Measurements from ENCODE around the gene HPCAL1.

Gene HPCAL1

DNA sequence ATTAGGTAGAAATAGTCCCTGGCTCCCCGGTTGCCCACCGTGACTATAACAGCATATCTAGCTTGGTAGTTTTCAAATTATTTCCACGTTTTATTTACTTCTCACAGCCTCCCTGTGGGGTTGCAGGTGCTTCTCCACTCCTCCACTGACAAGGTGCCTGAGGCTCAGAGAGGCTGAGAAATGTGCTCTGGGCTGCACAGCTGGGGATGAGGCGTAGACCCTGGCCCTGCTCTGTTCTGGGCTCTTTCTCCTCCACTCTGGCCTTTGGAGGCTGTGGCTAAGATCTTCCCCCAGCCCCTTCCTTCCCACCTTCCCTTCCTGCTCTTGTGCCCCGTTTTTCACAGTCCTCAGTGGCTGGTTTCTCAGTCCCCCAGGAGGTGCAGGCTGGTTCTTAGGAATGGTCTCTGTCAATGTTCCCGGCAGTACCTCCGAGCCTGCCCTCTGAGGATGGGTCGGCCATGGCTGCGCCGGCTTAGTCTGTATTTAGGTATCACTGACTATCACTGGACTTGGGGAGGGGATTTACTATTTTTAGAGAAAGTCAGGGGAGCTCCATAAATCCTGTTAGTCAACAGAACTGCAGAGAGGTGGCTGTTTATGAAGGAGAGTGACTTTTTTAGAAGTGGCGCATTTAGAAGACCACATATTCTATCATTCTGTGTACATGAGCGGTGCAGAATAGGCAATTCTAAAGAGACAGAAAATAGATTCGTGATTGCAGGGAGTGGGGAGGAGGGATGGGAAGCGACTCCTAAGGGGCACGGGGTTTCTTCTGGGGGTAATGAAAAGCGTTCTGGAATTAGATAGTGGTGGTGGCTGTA lies 35.0 kb downstream of the HPCAL1 start:
- Histone ChIP-seq H3K4me1 (ENCODE audit: control extremely low read depth in 1 of 4, control insufficient read depth in 4 of 4, insufficient read depth in 4 of 4, low read length in 3 of 4) (peaks cover 3 to 22% (median 16%) of the 10 kb centered on the region in 4 experiments), H3K9me3 (ENCODE audit: control extremely low read depth in 1 of 5, control insufficient read depth in 4 of 5, insufficient read depth in 2 of 5, low read depth in 1 of 5, low read length in 4 of 5) (peaks cover 0 to 9% (median 3%) of the 10 kb centered on the region in 5 experiments), H3K4me3 (ENCODE audit: control insufficient read depth in 1 of 7, extremely low read depth in 1 of 7, insufficient read depth in 4 of 7, low read depth in 2 of 7, low read length in 6 of 7) (no peak overlapping the region), H3K36me3 (ENCODE audit: control insufficient read depth in 4 of 4, insufficient read depth in 4 of 4, low read length in 3 of 4) (peaks cover 0 to 16% (median 7%) of the 10 kb centered on the region in 4 experiments), H3K27ac (ENCODE audit: insufficient read depth in 1 of 2, low read depth in 1 of 2, low read length in 2 of 2, poor library complexity in 1 of 2, severe bottlenecking in 2 of 2) (no peak overlapping the region), H3K27me3 (replicated peaks in 2 of 5; ENCODE audit: control insufficient read depth in 4 of 5, insufficient read depth in 5 of 5, low read length in 4 of 5) (no peaks in the 10 kb centered on the region)
- no peak for DNase-seq
- POLR2A ChIA-PET = no interaction called here
- CTCF ChIA-PET = interaction anchor here (0.9 to 1.5 kb wide), 3 partner anchors 27 to 71 kb away, joined by 3 to 7 read pairs (median 3); no protein-coding TSS in a partner anchor
- WGBS (ENCODE audit: insufficient coverage) = 88% methylated on average over 15 of the region's 16 CpGs

DNA sequence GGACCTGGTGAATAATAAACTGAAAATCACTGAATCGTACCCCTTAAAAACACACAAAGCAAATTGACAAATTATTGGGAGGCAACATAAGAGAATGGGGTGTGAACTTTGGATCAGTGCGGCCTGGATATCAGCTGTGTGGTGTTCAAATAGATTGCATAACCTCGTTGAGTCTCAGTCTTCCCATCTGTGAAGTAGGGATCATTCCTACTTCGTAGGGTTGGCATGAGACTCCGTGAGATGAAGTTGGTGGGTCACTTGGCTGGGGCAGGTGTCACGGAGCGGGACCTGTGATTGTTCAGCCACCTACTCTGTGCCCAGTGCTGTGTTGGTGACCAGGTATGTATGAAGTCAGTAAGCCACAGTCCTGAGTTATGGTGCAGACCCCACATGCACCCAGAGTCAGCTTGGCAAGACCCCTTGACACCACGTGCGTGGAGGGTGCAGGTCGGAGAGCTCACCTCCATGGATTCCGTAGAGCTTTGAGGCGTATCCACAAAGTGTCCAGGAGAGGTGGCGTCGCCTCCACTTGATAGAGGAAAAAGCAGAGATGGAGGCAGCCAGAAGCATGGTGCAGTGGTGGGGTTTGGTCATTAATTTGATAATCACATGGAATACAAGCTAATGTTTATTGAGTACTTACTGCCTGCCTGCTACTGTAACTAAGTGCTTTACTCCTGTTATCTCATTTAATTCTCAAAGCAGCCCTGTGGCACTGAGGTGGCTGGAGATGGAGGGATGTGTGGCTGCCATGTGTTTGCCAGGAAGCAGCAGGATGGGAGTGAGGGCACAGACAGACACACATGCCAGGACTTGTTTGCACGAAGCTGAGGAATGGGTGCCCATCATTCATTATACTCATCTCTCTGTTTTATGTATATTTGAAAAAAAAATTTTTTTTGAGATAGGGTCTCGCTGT lies 35.8 kb downstream of the HPCAL1 start:
- ChIA-PET POLR2A (no interaction called here), CTCF (interaction anchor here (0.6 to 2.4 kb wide), 4 partner anchors 16 to 72 kb away, joined by 3 to 8 read pairs (median 5); no protein-coding TSS in a partner anchor)
- peaks cover 0 to 17% (median 9%) of the 10 kb centered on the region in 4 experiments for H3K4me1 ChIP-seq (ENCODE audit: control extremely low read depth in 1 of 4, control insufficient read depth in 4 of 4, insufficient read depth in 4 of 4, low read length in 3 of 4)
- no peak for DNase-seq
- peaks cover 0 to 9% (median 3%) of the 10 kb centered on the region in 5 experiments for H3K9me3 ChIP-seq (ENCODE audit: control extremely low read depth in 1 of 5, control insufficient read depth in 4 of 5, insufficient read depth in 2 of 5, low read depth in 1 of 5, low read length in 4 of 5)
- no peak overlapping the region for H3K27ac ChIP-seq (ENCODE audit: insufficient read depth in 1 of 2, low read depth in 1 of 2, low read length in 2 of 2, poor library complexity in 1 of 2, severe bottlenecking in 2 of 2)
- H3K4me3 ChIP-seq (ENCODE audit: control insufficient read depth in 1 of 7, extremely low read depth in 1 of 7, insufficient read depth in 4 of 7, low read depth in 2 of 7, low read length in 6 of 7) = no peak overlapping the region
- H3K27me3 ChIP-seq (replicated peaks in 2 of 5; ENCODE audit: control insufficient read depth in 4 of 5, insufficient read depth in 5 of 5, low read length in 4 of 5) = no peaks in the 10 kb centered on the region
- 98% methylated on average over 13 of the region's 16 CpGs for WGBS (ENCODE audit: insufficient coverage)
- H3K36me3 ChIP-seq (ENCODE audit: control insufficient read depth in 4 of 4, insufficient read depth in 4 of 4, low read length in 3 of 4) = peaks cover 0 to 16% (median 7%) of the 10 kb centered on the region in 4 experiments

DNA sequence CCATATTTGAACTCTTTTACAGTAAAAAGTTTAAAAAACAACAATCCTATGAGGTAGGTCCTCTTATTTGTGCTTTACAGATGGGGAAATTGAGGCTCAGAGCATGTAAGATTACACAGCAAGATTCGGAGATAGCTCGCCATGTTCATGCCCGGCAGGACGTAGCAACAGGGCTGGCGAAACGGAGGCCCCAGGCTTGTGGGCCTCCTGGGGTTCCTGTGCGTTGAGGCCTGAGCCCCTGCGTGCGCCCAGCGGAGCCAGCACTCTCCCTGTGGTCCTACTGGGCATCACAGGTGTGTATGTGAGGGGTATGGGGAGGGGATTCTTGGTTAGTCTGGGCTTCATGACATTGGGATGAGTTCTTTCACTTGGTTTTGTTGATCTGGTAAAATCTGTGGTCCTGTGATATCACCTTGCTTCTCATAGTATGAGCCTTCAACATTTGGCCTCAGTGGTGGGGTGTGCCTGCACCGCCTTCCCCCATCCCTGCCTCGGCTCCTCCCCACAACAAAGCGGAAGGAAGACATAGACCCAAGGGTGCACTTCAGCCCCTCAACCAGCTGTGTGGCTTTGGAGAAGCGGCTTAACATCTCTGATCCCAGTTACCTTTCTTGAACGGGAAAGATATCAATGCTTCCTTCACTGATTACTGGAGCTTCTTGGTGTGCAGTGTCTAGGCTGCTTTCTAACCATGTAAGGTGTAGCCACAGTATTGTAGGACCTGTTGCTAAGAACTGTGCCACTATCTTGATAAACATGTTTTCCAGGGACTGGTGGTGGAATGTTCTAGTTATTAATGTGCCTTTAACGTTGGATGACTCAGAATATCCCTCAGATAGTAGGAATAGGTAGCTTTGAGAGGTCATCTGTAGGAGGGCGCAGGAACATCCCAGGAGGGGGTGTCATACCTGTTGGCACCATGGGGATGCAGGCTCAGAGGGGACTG lies 37.2 kb downstream of the HPCAL1 start:
- POLR2A ChIA-PET = no interaction called here
- DNase-seq = no peak
- WGBS (ENCODE audit: insufficient coverage) = 99% methylated on average over 16 of the region's 17 CpGs
- Histone ChIP-seq H3K4me3 (ENCODE audit: control insufficient read depth in 1 of 7, extremely low read depth in 1 of 7, insufficient read depth in 4 of 7, low read depth in 2 of 7, low read length in 6 of 7) (no peak overlapping the region), H3K36me3 (ENCODE audit: control insufficient read depth in 4 of 4, insufficient read depth in 4 of 4, low read length in 3 of 4) (peaks cover 0 to 14% (median 6%) of the 10 kb centered on the region in 4 experiments), H3K4me1 (ENCODE audit: control extremely low read depth in 1 of 4, control insufficient read depth in 4 of 4, insufficient read depth in 4 of 4, low read length in 3 of 4) (peaks cover 0 to 26% (median 12%) of the 10 kb centered on the region in 4 experiments), H3K9me3 (ENCODE audit: control extremely low read depth in 1 of 5, control insufficient read depth in 4 of 5, insufficient read depth in 2 of 5, low read depth in 1 of 5, low read length in 4 of 5) (peaks cover 0 to 8% (median 3%) of the 10 kb centered on the region in 5 experiments), H3K27ac (ENCODE audit: insufficient read depth in 1 of 2, low read depth in 1 of 2, low read length in 2 of 2, poor library complexity in 1 of 2, severe bottlenecking in 2 of 2) (no peak overlapping the region), H3K27me3 (replicated peaks in 2 of 5; ENCODE audit: control insufficient read depth in 4 of 5, insufficient read depth in 5 of 5, low read length in 4 of 5) (no peaks in the 10 kb centered on the region)
- CTCF ChIA-PET = interaction anchor here (0.6 to 2.4 kb wide), 5 partner anchors 9 to 97 kb away, joined by 3 to 8 read pairs (median 3); no protein-coding TSS in a partner anchor

DNA sequence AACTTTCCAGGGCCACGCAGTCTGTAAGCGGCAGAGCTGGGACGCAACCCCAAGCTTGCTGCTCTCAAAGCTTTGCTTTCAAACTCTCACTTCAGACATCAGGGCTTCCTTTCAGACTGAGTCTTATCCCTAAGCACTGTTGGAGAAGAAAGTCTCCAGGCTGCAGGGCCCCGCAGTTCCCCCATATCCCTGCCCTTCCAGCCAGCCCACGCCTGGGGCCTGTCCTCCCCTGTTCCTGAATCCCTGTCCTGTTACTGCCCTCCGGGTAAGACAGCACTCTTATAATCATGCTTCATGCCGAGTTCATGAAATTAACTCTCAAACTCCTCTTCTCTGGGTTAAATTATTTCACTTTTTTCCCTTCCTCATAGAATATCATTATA lies 37.9 kb downstream of the HPCAL1 start:
- POLR2A ChIA-PET = no interaction called here
- Histone ChIP-seq H3K27ac (ENCODE audit: insufficient read depth in 1 of 2, low read depth in 1 of 2, low read length in 2 of 2, poor library complexity in 1 of 2, severe bottlenecking in 2 of 2) (no peak overlapping the region), H3K4me1 (ENCODE audit: control extremely low read depth in 1 of 4, control insufficient read depth in 4 of 4, insufficient read depth in 4 of 4, low read length in 3 of 4) (peaks cover 0 to 31% (median 12%) of the 10 kb centered on the region in 4 experiments)

DNA sequence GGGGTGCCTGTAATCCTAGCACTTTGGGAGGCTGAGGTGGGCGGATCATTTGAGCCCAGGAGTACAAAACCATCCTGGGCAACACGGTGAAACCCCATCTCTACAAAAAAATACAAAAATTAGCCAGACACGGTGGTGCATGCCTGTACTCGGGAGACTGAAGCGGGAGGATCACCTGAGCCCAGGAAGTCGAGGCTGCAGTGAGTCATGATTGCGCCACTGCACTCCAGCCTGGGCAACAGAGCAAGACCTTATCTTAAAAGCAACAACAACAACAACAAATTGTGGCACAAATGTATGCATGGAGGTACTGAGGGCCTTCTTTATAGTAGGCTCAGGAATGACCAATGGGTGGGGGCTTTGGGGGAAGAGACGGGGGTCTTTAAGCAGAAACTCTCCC lies 38.5 kb downstream of the HPCAL1 start:
- H3K9me3 ChIP-seq (ENCODE audit: control extremely low read depth in 1 of 5, control insufficient read depth in 4 of 5, insufficient read depth in 2 of 5, low read depth in 1 of 5, low read length in 4 of 5) = no peaks in the 10 kb centered on the region
- no peak overlapping the region for H3K4me3 ChIP-seq (ENCODE audit: control insufficient read depth in 1 of 7, extremely low read depth in 1 of 7, insufficient read depth in 4 of 7, low read depth in 2 of 7, low read length in 6 of 7)
- H3K27ac ChIP-seq (ENCODE audit: insufficient read depth in 1 of 2, low read depth in 1 of 2, low read length in 2 of 2, poor library complexity in 1 of 2, severe bottlenecking in 2 of 2) = no peak overlapping the region
- peaks cover 0 to 6% (median 3%) of the 10 kb centered on the region in 4 experiments for H3K36me3 ChIP-seq (ENCODE audit: control insufficient read depth in 4 of 4, insufficient read depth in 4 of 4, low read length in 3 of 4)
- H3K27me3 ChIP-seq (replicated peaks in 2 of 5; ENCODE audit: control insufficient read depth in 4 of 5, insufficient read depth in 5 of 5, low read length in 4 of 5) = no peaks in the 10 kb centered on the region
- H3K4me1 ChIP-seq (ENCODE audit: control extremely low read depth in 1 of 4, control insufficient read depth in 4 of 4, insufficient read depth in 4 of 4, low read length in 3 of 4) = peaks cover 0 to 36% (median 15%) of the 10 kb centered on the region in 4 experiments
- ChIA-PET CTCF (interaction anchor here (1.4 kb wide), 1 partner anchor 9 kb away, joined by 3 read pairs; no protein-coding TSS in a partner anchor), POLR2A (no interaction called here)
- 95% methylated on average over 4 of the region's 8 CpGs for WGBS (ENCODE audit: insufficient coverage)
- no peak for DNase-seq

More for the DNA sequence above, 37.9 kb downstream of the HPCAL1 start:
- CTCF ChIA-PET = interaction anchor here (0.6 to 2.4 kb wide), 3 partner anchors 8 to 69 kb away, joined by 3 to 8 read pairs (median 5); no protein-coding TSS in a partner anchor
- Histone ChIP-seq H3K36me3 (ENCODE audit: control insufficient read depth in 4 of 4, insufficient read depth in 4 of 4, low read length in 3 of 4) (peaks cover 0 to 8% (median 3%) of the 10 kb centered on the region in 4 experiments), H3K27me3 (replicated peaks in 2 of 5; ENCODE audit: control insufficient read depth in 4 of 5, insufficient read depth in 5 of 5, low read length in 4 of 5) (no peaks in the 10 kb centered on the region), H3K4me3 (ENCODE audit: control insufficient read depth in 1 of 7, extremely low read depth in 1 of 7, insufficient read depth in 4 of 7, low read depth in 2 of 7, low read length in 6 of 7) (no peak overlapping the region), H3K9me3 (ENCODE audit: control extremely low read depth in 1 of 5, control insufficient read depth in 4 of 5, insufficient read depth in 2 of 5, low read depth in 1 of 5, low read length in 4 of 5) (peaks cover 0 to under 1% (median 0%) of the 10 kb centered on the region in 5 experiments)
- DNase-seq = no peak
- WGBS (ENCODE audit: insufficient coverage) = 100% methylated on average over 6 of the region's 7 CpGs

DNA sequence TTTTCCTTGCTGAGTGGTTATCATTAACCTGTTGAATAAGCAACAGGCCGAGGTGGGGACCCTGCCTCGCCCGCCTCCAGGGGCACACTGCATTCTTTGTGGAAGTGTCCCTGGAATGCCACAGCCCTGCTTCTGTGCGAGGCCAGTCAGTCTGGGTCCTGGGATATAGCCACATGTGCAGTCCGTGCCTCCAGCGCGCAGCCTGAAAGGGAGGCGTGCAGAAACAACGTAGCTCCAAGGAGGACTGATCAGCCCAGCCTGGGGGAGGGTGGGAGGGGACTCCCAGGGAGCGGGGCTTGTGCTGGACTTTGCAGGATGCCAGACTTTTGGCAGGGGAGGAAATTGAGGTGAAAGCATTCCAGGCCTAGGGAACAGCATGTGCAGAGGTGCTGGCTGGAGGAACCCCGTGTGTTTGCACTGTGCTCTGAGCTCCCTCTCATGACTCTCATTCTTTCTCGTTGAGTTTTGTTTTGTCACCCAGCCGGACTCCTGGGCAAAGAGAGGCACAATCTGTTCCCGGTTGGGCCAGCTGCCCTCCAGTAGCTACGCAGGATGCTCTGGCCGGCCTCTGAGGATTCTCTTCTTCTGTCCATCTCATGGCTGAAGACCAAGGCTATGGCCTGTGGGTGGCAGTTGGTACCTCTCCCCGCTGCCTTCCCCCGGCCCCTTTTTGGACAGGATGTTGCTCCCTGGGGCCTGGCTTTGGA lies 39.7 kb downstream of the HPCAL1 start:
- peaks cover 0 to 6% (median 3%) of the 10 kb centered on the region in 4 experiments for H3K36me3 ChIP-seq (ENCODE audit: control insufficient read depth in 4 of 4, insufficient read depth in 4 of 4, low read length in 3 of 4)
- peaks cover 0 to 42% (median 22%) of the 10 kb centered on the region in 4 experiments for H3K4me1 ChIP-seq (ENCODE audit: control extremely low read depth in 1 of 4, control insufficient read depth in 4 of 4, insufficient read depth in 4 of 4, low read length in 3 of 4)
- H3K9me3 ChIP-seq (ENCODE audit: control extremely low read depth in 1 of 5, control insufficient read depth in 4 of 5, insufficient read depth in 2 of 5, low read depth in 1 of 5, low read length in 4 of 5) = no peaks in the 10 kb centered on the region
- no peak overlapping the region for H3K27ac ChIP-seq (ENCODE audit: insufficient read depth in 1 of 2, low read depth in 1 of 2, low read length in 2 of 2, poor library complexity in 1 of 2, severe bottlenecking in 2 of 2)
- no peak for DNase-seq
- no peak overlapping the region for H3K4me3 ChIP-seq (ENCODE audit: control insufficient read depth in 1 of 7, extremely low read depth in 1 of 7, insufficient read depth in 4 of 7, low read depth in 2 of 7, low read length in 6 of 7)
- POLR2A ChIA-PET = no interaction called here
- CTCF ChIA-PET = interaction anchor here (0.9 to 2.2 kb wide), 6 partner anchors 10 to 67 kb away, joined by 3 to 7 read pairs (median 3); no protein-coding TSS in a partner anchor
- WGBS (ENCODE audit: insufficient coverage) = 96% methylated on average over 15 of the region's 18 CpGs
- H3K27me3 ChIP-seq (replicated peaks in 2 of 5; ENCODE audit: control insufficient read depth in 4 of 5, insufficient read depth in 5 of 5, low read length in 4 of 5) = no peaks in the 10 kb centered on the region
